Epithelial cell of esophagus (primary cell): ENCODE measurements around the gene AMH.
A peak's percentile ranks its signal among the peaks of the same experiment; 100 is the strongest.

Experiments
- DNase-seq: peaks from one replicate; pipeline ENCODE4 v3.0.0; 2010; ENCODE audit warnings: low read depth
- H3K4me3 ChIP-seq: 2 replicates; pipeline ENCODE4 v1.5.1; 2011; ENCODE audit warnings: mild to moderate bottlenecking, low read length, control low read depth
- TF ChIP-seq, protein P1 (sequence below): IDR thresholded peaks from 2 replicates; pipeline ENCODE4 v1.5.1; 2011; ENCODE audit warnings: low read depth, mild to moderate bottlenecking, low read length, control low read depth, inconsistent platforms; ENCODE audit not compliant: insufficient read depth; ENCODE audit errors: missing control alignments

Gene AMH

DNA sequence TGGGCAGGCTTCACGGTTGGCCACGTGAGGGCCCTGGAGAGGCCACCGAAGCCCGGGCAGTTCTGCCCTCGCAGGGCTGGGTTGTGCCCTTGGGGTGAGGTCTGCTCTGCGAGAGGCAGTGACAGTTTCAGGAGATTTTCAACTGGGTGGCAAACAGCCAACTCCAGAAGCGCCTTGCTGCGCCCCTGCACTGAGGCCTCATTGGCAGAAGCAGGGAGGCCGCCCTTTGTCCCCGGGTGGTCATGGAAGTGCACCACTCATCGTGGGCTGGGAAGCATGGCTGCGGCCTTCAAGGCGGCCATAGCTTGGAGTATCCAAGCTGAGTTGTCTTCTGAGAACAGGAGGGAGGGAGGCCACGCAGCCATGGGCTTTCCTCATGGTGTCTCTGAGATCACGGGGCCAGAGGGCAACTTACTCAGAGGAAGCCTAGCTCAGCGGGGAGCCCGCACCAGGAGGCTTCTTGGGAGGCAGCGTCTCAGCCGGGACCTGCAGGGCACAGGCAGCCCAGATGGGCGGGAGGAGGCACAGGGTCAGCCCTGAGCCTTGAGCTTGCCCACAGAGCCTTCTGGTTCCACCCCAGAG lies 27.8 kb upstream of the AMH start:
- no peak for DNase-seq
- TF ChIP-seq, protein P1, sequence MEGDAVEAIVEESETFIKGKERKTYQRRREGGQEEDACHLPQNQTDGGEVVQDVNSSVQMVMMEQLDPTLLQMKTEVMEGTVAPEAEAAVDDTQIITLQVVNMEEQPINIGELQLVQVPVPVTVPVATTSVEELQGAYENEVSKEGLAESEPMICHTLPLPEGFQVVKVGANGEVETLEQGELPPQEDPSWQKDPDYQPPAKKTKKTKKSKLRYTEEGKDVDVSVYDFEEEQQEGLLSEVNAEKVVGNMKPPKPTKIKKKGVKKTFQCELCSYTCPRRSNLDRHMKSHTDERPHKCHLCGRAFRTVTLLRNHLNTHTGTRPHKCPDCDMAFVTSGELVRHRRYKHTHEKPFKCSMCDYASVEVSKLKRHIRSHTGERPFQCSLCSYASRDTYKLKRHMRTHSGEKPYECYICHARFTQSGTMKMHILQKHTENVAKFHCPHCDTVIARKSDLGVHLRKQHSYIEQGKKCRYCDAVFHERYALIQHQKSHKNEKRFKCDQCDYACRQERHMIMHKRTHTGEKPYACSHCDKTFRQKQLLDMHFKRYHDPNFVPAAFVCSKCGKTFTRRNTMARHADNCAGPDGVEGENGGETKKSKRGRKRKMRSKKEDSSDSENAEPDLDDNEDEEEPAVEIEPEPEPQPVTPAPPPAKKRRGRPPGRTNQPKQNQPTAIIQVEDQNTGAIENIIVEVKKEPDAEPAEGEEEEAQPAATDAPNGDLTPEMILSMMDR: no peak
- H3K4me3 ChIP-seq: no peak overlapping the region

DNA sequence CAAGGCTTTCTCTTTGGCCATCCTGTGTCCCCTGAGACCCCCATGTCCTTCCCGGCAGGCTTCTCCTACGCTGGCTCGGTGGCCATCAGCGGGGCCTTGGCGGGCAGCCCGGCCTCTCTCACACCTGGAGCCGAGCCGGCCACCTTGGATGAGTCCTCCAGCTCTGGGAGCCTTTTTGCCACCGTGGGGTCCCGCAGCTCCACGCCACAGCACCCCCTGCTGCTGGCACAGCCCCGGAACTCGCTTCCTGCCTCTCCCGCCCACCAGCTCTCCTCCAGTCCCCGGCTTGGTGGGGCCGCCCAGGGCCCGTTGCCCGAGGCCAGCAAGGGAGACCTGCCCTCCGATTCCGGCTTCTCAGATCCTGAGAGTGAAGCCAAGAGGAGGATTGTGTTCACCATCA lies 27.2 kb upstream of the AMH start:
- TF ChIP-seq, protein P1: peak; percentile 5
- DNase-seq: no peak
- no peak overlapping the region for H3K4me3 ChIP-seq

DNA sequence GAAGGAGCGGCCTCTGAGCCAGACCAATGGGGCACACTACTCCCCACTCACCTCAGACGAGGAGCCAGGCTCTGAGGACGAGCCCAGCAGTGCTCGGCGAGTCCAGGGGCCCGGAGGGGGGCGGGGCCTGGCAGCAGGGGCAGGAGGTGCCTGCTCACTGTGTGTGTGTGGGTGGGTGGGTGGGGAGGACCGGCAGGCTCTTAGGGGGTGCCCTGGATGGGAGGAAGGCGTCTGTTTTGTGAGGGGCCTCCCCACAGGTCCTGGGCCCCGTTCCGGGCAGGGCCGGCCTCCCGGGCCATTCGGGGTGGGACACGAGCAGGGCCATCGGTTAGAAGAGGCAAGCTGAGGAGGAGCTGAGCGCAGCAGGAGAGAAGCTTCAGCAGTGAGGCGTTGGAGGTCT lies 25.7 kb upstream of the AMH start:
- TF ChIP-seq, protein P1: no peak
- no peak for DNase-seq
- H3K4me3 ChIP-seq: no peak overlapping the region

DNA sequence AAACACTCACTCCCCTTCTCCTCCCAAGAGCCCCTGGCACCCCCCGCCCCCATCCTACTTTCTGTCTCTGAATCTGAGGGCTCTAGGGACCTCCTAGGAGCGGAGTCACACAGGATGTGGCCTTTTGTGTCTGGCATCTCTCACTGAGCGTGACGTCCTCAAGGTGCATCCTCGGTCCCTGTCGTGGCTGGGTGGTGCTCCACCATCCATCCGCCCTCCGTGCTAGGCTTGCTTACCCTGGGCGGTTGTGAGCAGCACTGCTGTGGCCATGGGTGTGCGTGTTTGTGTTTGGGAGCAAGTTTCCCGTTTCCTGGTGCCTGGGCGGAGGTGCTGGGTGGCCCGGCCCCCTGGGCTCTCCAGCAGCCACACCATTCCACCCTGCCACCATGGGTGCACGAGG lies 25.2 kb upstream of the AMH start:
- TF ChIP-seq, protein P1: no peak
- H3K4me3 ChIP-seq: no peak overlapping the region
- no peak for DNase-seq

DNA sequence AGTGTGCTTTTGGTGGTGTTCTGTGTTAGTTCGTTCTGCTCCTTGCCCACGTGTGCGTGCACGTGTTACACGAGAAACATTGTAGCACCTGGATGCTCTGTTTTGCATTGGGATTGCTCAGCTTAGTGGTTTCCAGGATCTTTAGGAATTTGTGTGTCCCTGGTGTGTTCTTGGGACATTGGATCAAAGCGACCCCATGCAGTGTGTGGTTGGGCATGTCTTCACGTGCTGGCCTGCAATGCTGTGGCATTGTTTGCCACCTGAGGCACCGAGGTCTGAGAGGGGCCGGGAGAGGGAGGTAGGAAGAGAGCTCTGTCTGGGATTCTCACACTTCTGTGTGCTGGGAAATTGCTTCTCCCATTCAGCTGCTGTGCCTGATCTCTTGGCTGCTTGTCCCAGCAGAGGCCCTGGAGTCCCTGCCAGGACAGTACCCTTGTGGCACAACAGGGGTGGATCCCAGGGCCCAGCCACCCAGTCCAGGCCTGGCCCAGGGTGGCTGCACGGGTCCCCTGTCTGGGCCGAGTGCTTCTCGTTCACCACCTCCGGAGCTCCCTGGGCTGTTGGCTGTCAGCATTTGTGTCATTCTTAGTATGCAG lies 24.3 kb upstream of the AMH start:
- no peak overlapping the region for H3K4me3 ChIP-seq
- DNase-seq: no peak
- TF ChIP-seq, protein P1: no peak

DNA sequence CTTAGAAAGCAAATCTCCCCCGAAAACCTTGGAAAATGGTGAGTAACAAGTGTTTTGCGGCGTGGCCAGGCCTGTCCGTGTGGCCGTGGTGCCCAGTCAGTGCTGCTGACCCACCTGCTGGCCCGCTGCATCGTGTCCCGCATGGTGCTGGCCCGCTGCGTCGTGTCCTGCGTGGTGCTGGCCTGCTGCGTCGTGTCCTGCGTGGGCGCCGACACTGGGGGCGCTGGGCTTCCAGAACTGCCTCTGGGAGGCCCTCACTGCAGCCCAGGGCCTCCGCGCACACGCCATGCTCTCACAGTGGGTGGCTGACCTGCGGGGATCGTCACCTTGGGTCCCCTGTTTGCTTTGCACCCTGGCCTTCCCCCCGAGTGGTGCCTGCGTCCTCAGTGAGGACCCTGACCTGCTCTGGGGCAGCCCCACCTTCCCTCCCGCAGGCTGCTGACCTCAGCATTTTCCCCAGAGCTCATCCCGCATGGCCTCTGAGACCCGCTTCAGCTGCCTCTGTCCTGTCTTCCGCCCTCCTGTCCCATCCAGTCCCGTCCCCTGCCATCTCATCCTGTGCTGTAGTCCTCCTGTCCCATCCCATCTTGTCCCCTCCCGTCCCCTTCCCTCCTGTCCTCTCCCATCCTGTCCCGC lies 23.6 kb upstream of the AMH start:
- no peak for DNase-seq
- no peak overlapping the region for H3K4me3 ChIP-seq
- TF ChIP-seq, protein P1: no peak
